ENCODE results near the gene AUH. TPM values are rescaled to one million over a fixed set of nuclear protein-coding genes. Genes with fewer than 3 reads are reported as not detected.

Gene AUH
- total RNA-seq, 1 experiment from 2014 or later, result 21.7 TPM

DNA sequence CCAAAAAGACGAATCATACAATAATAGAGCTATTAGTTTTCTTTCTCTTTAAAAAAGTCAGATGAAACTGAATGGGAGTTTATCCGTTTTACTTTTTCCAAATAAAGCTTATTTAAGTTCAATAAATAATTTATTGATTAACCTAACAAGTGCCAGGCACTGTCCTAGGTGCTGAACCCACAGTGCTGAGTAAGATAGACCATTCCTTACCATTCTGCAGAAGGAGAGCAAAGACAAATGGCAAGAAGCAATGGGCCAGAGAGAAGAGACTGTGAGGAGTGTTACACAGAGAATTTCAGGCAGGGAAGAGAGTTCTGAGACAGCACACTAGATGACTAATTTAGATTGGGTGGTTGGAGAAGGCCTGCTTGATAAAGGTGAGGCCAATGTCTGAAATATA lies 127.2 kb downstream of the AUH start:
- Histone ChIP-seq H2AK5ac (ENCODE audit: insufficient read length, low read length) (no peak overlapping the region), H4K20me1 (ENCODE audit: control insufficient read depth, insufficient read depth, insufficient read length) (no peaks in the 10 kb centered on the region), H3K4me1 (ENCODE audit: insufficient read depth, low read length) (no peaks in the 10 kb centered on the region), H3K18ac (ENCODE audit: insufficient read length, low read depth, low read length) (no peak overlapping the region), H2BK5ac (ENCODE audit: insufficient read length, low read length) (no peak overlapping the region), H3K14ac (ENCODE audit: insufficient read depth, low read length) (no peak overlapping the region), H3K23ac (ENCODE audit: insufficient read length, low read depth, low read length) (no peak overlapping the region), H3K23me2 (ENCODE audit: insufficient read length, low read depth, low read length, poor library complexity, severe bottlenecking) (no peaks in the 10 kb centered on the region), H3T11ph (ENCODE audit: low read length) (no peak overlapping the region), H4K5ac (ENCODE audit: insufficient read length, low read depth, low read length) (no peak overlapping the region), H3K79me2 (ENCODE audit: insufficient read depth, low read length) (no peaks in the 10 kb centered on the region), H3K4me2 (ENCODE audit: insufficient read depth, insufficient read length, low read length) (no peak overlapping the region), H3K56ac (ENCODE audit: insufficient read length, low read depth, low read length) (no peak overlapping the region), H3K9me3 (ENCODE audit: control insufficient read depth, low read depth, low read length) (no peaks in the 10 kb centered on the region), H2AFZ (ENCODE audit: low read length) (no peak overlapping the region), H3K9ac (ENCODE audit: extremely low read depth, insufficient read length, low read length) (no peak overlapping the region), H3K27me3 (ENCODE audit: insufficient read depth, low read length) (no peaks in the 10 kb centered on the region), H2BK20ac (ENCODE audit: low read depth, low read length, poor library complexity, severe bottlenecking) (no peak overlapping the region), H4K91ac (ENCODE audit: insufficient read length, low read depth, low read length) (no peak overlapping the region), H3K27ac (ENCODE audit: insufficient read length, low read depth, low read length) (no peak overlapping the region), H3K79me1 (ENCODE audit: insufficient read depth, low read depth, low read length, poor library complexity, severe bottlenecking) (no peaks in the 10 kb centered on the region), H3K4ac (ENCODE audit: low read depth, low read length) (no peak overlapping the region), H4K8ac (replicated peaks; ENCODE audit: insufficient read length, low read depth, low read length) (no peak overlapping the region), H2BK15ac (ENCODE audit: low read depth, low read length) (no peak overlapping the region), H2BK120ac (ENCODE audit: low read depth, low read length, poor library complexity, severe bottlenecking) (no peak overlapping the region), H2BK12ac (ENCODE audit: insufficient read length, low read depth, low read length) (no peak overlapping the region)
- no peak overlapping the region for H3K27ac Mint-ChIP-seq
- H3K9me3 Mint-ChIP-seq, result peaks cover 8 to 9% of the 10 kb centered on the region in 2 experiments; a peak in 2 of 5 replicates
- H3K4me1 Mint-ChIP-seq, result peaks cover 0 to 3% of the 10 kb centered on the region in 2 experiments; a peak in 1 of 4 replicates
- peaks cover 9 to 17% (median 14%) of the 10 kb centered on the region in 3 experiments for H3K36me3 Mint-ChIP-seq (ENCODE audit: insufficient read depth in 1 of 3, low read depth in 3 of 3)
- TF ChIP-seq, protein P1, sequence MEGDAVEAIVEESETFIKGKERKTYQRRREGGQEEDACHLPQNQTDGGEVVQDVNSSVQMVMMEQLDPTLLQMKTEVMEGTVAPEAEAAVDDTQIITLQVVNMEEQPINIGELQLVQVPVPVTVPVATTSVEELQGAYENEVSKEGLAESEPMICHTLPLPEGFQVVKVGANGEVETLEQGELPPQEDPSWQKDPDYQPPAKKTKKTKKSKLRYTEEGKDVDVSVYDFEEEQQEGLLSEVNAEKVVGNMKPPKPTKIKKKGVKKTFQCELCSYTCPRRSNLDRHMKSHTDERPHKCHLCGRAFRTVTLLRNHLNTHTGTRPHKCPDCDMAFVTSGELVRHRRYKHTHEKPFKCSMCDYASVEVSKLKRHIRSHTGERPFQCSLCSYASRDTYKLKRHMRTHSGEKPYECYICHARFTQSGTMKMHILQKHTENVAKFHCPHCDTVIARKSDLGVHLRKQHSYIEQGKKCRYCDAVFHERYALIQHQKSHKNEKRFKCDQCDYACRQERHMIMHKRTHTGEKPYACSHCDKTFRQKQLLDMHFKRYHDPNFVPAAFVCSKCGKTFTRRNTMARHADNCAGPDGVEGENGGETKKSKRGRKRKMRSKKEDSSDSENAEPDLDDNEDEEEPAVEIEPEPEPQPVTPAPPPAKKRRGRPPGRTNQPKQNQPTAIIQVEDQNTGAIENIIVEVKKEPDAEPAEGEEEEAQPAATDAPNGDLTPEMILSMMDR (conservative IDR thresholded peaks at IDR 0.05), result no peak
- H3K27me3 Mint-ChIP-seq (ENCODE audit: low read depth), result no peaks in the 10 kb centered on the region
- no peak overlapping the region for H3K4me3 Mint-ChIP-seq
- WGBS (ENCODE audit: extremely low coverage, insufficient read length, low lambda C conversion rate), result no CpG with 5 or more reads among the region's 2 CpGs
- no peak for DNase-seq
